H1 (cell line): Measurements from ENCODE around the gene C5AR2. TPM values are rescaled to one million over a fixed set of nuclear protein-coding genes. Genes with fewer than 3 reads are reported as not detected.

Source experiments
- CTCF ChIA-PET: fragments of 300-600 bp; sonication (Branson Sonifier 250); formaldehyde crosslinking; loops from one replicate; lab custom pipeline; 2021; ENCODE audit not compliant: partially characterized antibody; lab: Charles Lee
- POLR2A ChIA-PET: fragments of 300-600 bp; sonication (Branson Sonifier 250); formaldehyde crosslinking; loops from one replicate; lab custom pipeline; 2021; ENCODE audit warnings: inconsistent platforms; ENCODE audit not compliant: partially characterized antibody; lab: Charles Lee
- DNase-seq, 2 experiments: peaks; one replicate each; pipeline versions ENCODE4 v3.0.0 to v3.0.0-alpha.2; 2010 to 2022; ENCODE audit warnings: low spot score in 2 of 2, low read depth in 1 of 2, mixed read lengths in 1 of 2
- FAIRE-seq: peaks from 2 replicates; lab custom pipeline; 2011; peaks lifted over from hg19 to GRCh38; lab: Jason Lieb, UNC
- H2AFZ ChIP-seq: 2 replicates; pipeline ENCODE4 v1.8.1; 2012; ENCODE audit warnings: low read length, inconsistent platforms
- H2AK5ac ChIP-seq: 2 replicates; pipeline ENCODE4 v1.6.1; 2013; ENCODE audit warnings: low read depth, low read length
- H2BK120ac ChIP-seq: replicated peaks from 2 replicates; pipeline ENCODE3; 2013; ENCODE audit warnings: low read depth, low read length, inconsistent platforms
- H2BK12ac ChIP-seq: 2 replicates; pipeline ENCODE4 v1.6.1; 2013; ENCODE audit warnings: low read depth, low read length
- H2BK15ac ChIP-seq: 2 replicates; pipeline ENCODE4 v1.6.1; 2013; ENCODE audit warnings: low read length
- H2BK20ac ChIP-seq: 2 replicates; pipeline ENCODE4 v1.6.1; 2013; ENCODE audit warnings: low read length
- H2BK5ac ChIP-seq: 2 replicates; pipeline ENCODE4 v1.6.1; 2013; ENCODE audit warnings: low read depth, low read length
- H3K14ac ChIP-seq: 2 replicates; pipeline ENCODE4 v1.6.1; 2013; ENCODE audit warnings: inconsistent platforms; ENCODE audit not compliant: insufficient read length
- H3K18ac ChIP-seq: 2 replicates; pipeline ENCODE4 v1.6.1; 2013; ENCODE audit warnings: low read length; ENCODE audit errors: extremely low read depth
- H3K23ac ChIP-seq: 2 replicates; pipeline ENCODE4 v1.6.1; 2013; ENCODE audit warnings: inconsistent platforms; ENCODE audit not compliant: insufficient read length
- H3K23me2 ChIP-seq: 2 replicates; pipeline ENCODE4 v1.6.1; 2013; ENCODE audit warnings: low read depth, low read length
- H3K27ac ChIP-seq: 2 replicates; pipeline ENCODE4 v1.6.1; 2011; ENCODE audit warnings: low read depth, low read length, inconsistent platforms
- H3K27me3 ChIP-seq, 4 experiments: replicated peaks in 1 of 4; 1 replicate in 1 of 4; 2 replicates in 3 of 4; pipeline versions ENCODE4 v1.6.1 to v1.8.1; 2011 to 2013; ENCODE audit warnings: low read length in 3 of 4, mild to moderate bottlenecking in 3 of 4, inconsistent platforms in 2 of 4, mixed read lengths in 2 of 4, moderate library complexity in 1 of 4; ENCODE audit not compliant: control insufficient read depth in 3 of 4, insufficient read depth in 3 of 4; ENCODE audit errors: extremely low read depth in 1 of 4
- H3K36me3 ChIP-seq, 4 experiments: 2 replicates each; pipeline versions ENCODE4 v1.6.1 to v1.8.1; 2011 to 2013; ENCODE audit warnings: mild to moderate bottlenecking in 4 of 4, low read length in 3 of 4, moderate library complexity in 2 of 4, control low read depth in 1 of 4, inconsistent platforms in 1 of 4; ENCODE audit not compliant: insufficient read depth in 4 of 4, control insufficient read depth in 2 of 4
- H3K4ac ChIP-seq: replicated peaks from 2 replicates; pipeline ENCODE3; 2013; ENCODE audit warnings: low read length, low read depth, mixed read lengths, inconsistent platforms; ENCODE audit not compliant: insufficient read length
- H3K4me1 ChIP-seq, 4 experiments: replicated peaks in 1 of 4; 1 replicate in 1 of 4; 2 replicates in 3 of 4; pipeline versions ENCODE4 v1.6.1 to v1.8.1; 2011 to 2013; ENCODE audit warnings: low read length in 3 of 4, inconsistent platforms in 2 of 4, mixed read lengths in 1 of 4; ENCODE audit not compliant: insufficient read depth in 4 of 4, control insufficient read depth in 3 of 4
- H3K4me2 ChIP-seq, 2 experiments: 2 replicates each; pipeline versions ENCODE4 v1.6.1 to v1.8.1; 2011 to 2013; ENCODE audit warnings: low read depth in 2 of 2, low read length in 2 of 2, control low read depth in 1 of 2, inconsistent platforms in 1 of 2, mild to moderate bottlenecking in 1 of 2; ENCODE audit not compliant: insufficient read depth in 1 of 2
- H3K4me3 ChIP-seq, 4 experiments: fragments of 200-600, 300-600 bp in 1 of 4; sonication (generic), shearing (Covaris generic), sonication (Bioruptor Twin) in 1 of 4; 2 replicates each; pipeline versions ENCODE4 v1.5.1 to v1.8.1; 2011 to 2016; ENCODE audit warnings: low read length in 4 of 4, low read depth in 3 of 4, control low read depth in 2 of 4, inconsistent platforms in 2 of 4, mild to moderate bottlenecking in 2 of 4, mixed read lengths in 1 of 4, moderate library complexity in 1 of 4; ENCODE audit not compliant: insufficient read depth in 2 of 4; ENCODE audit errors: extremely low read depth in 1 of 4
- H3K56ac ChIP-seq: replicated peaks from 2 replicates; pipeline ENCODE3; 2013; ENCODE audit warnings: low read depth, mild to moderate bottlenecking, mixed read lengths, low read length, inconsistent platforms; ENCODE audit not compliant: insufficient read length
- H3K79me1 ChIP-seq: 2 replicates; pipeline ENCODE4 v1.6.1; 2013; ENCODE audit warnings: low read depth, low read length, control low read depth
- H3K79me2 ChIP-seq, 2 experiments: 2 replicates each; pipeline versions ENCODE4 v1.6.1 to v1.8.1; 2012 to 2013; ENCODE audit warnings: low read length in 2 of 2, mild to moderate bottlenecking in 2 of 2, inconsistent platforms in 1 of 2; ENCODE audit not compliant: insufficient read depth in 2 of 2, control insufficient read depth in 1 of 2
- H3K9ac ChIP-seq, 4 experiments: replicated peaks in 1 of 4; 1 replicate in 1 of 4; 2 replicates in 3 of 4; pipeline versions ENCODE4 v1.6.1 to v1.8.1; 2011 to 2013; ENCODE audit warnings: low read depth in 3 of 4, low read length in 3 of 4, control low read depth in 2 of 4, mild to moderate bottlenecking in 2 of 4, moderate library complexity in 2 of 4, inconsistent platforms in 1 of 4; ENCODE audit errors: extremely low read depth in 1 of 4
- H3K9me3 ChIP-seq, 2 experiments: 2 replicates each; pipeline versions ENCODE4 v1.6.1 to v1.8.1; 2012 to 2013; ENCODE audit warnings: mild to moderate bottlenecking in 2 of 2, moderate library complexity in 2 of 2, control low read depth in 1 of 2, inconsistent platforms in 1 of 2, low read depth in 1 of 2, low read length in 1 of 2, mixed read lengths in 1 of 2; ENCODE audit not compliant: insufficient read depth in 2 of 2
- H4K20me1 ChIP-seq, 2 experiments: replicated peaks in 1 of 2; 2 replicates each; pipeline versions ENCODE3 to v1.8.1; 2011 to 2013; ENCODE audit warnings: inconsistent platforms in 2 of 2, low read length in 2 of 2, mild to moderate bottlenecking in 1 of 2; ENCODE audit not compliant: insufficient read depth in 2 of 2, control insufficient read depth in 1 of 2
- H4K5ac ChIP-seq: 2 replicates; pipeline ENCODE4 v1.6.1; 2013; ENCODE audit warnings: low read length, low read depth, mixed read lengths, inconsistent platforms; ENCODE audit not compliant: insufficient read length
- H4K8ac ChIP-seq: 2 replicates; pipeline ENCODE4 v1.8.0; 2013; ENCODE audit warnings: mild to moderate bottlenecking, moderate library complexity, low read length, inconsistent platforms; ENCODE audit not compliant: insufficient read depth; ENCODE audit errors: extremely low read depth
- H4K91ac ChIP-seq: replicated peaks from 2 replicates; pipeline ENCODE3; 2013; ENCODE audit warnings: low read length, mixed read lengths, inconsistent platforms; ENCODE audit not compliant: insufficient read length
- TAF7 ChIP-seq: optimal IDR thresholded peaks from 2 replicates; pipeline ENCODE3; 2011; ENCODE audit warnings: low read depth, mild to moderate bottlenecking, inconsistent platforms, low read length, moderate library complexity, borderline replicate concordance
- TEAD4 ChIP-seq: IDR thresholded peaks from 2 replicates; pipeline ENCODE4 v1.6.1; 2012; ENCODE audit warnings: low read depth, low read length, inconsistent platforms, mixed read lengths
- WGBS, 2 experiments: shearing (Covaris generic) in 1 of 2; methylation state at CpG; one replicate each; pipeline versions ENCODE4 v1.1.6 to v1.1.7; 2013 to 2015; ENCODE audit warnings: low lambda C conversion rate in 2 of 2, mixed read lengths in 2 of 2, inconsistent platforms in 1 of 2, low coverage in 1 of 2, missing lambda C conversion rate in 1 of 2; ENCODE audit not compliant: insufficient replicate concordance in 2 of 2, insufficient coverage in 1 of 2, insufficient read length in 1 of 2; ENCODE audit errors: extremely low coverage in 1 of 2, missing lambda C conversion rate in 1 of 2; 5-methylcytosine and 5-hydroxymethylcytosine counted together
- polyA plus RNA-seq, 7 experiments: library from polyadenylated mRNA; depleted of rRNA in 3 of 7; stranded (reverse) in 5 of 7; unstranded in 2 of 7; fragments of >200 nt in 5 of 7; fragments of 200-250 nt in 2 of 7; gene quantifications; 1 replicate in 5 of 7; 2 replicates in 1 of 7; 4 replicates in 1 of 7; pipeline versions ENCODE4 v1.2.1 to v1.2.3, GENCODE V29; 2011 to 2013; ENCODE audit warnings: missing spikeins in 2 of 7, mixed read lengths in 2 of 7
- total RNA-seq: library from RNA; stranded (reverse); fragmentation: NEBNext Ultra II Directional; extraction: Animal tissue kit (Norgen Biotek cat#: 25700); gene quantifications from 2 replicates; pipeline ENCODE4 v1.2.1, GENCODE V29; 2021

The C5AR2 gene
- total and polyA plus RNA-seq, 2 of the 8 experiments (the other 6 are each of a cell fraction or from before 2014, with no cell fraction given), result 0.08 to 0.15 TPM

DNA sequence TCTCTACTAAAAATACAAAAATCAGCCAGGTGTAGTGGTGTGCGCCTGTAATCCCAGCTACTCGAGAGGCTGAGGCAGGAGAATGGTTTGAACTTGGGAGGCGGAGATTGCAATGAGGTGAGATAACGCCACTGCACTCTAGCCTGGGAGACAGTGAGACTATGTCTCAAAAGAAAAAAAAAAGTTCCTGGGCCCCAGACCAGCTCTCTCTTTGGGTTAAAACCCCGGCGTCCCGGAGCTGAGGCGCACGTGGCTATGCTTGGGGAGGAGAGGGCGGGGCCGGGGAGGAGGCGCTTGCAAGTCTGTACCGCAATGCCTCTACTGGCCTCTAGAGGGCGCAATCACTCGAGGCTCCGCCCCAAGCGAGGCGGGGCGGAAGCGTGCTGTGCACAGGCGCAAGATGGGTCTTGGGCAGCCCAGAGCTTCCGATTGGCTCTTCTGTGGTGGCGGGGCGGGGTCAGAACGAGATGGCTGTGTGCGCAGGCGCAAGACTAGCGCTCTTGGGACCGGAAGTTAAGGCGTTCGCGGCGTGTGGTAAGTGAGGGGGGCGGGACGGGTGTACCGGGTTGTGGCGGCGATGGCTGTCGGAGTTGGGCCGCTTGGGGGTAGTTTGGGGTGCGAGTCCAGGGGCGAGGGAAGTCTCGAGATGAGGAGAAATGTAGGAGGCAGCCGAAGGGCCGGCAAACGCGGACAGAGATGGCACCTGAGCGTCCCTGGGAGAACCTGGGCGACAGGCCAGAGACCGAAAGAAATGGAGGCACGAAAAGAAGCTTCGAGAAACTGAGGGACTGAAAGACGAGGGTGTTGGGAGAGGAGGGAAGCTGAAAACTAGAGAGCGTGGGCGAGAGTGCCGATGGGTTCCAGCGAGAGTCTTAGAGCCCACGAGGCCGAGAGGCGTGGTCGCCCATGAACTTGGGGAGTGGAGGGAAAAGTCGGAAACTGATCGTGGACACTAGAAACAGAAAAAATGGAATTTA lies 17.1 kb downstream of the C5AR2 start, which contains the start of gene DHX34:
Gene DHX34 (plus strand): TSS at position 497 of the 977 bp plus-strand sequence. CDS start 3,716 bp downstream, outside the sequence.
- no peak within 1 kb of the TSS for H3K14ac ChIP-seq
- peak within 1 kb of the TSS; percentile 57 for H4K5ac ChIP-seq
- H2BK12ac ChIP-seq, result peak within 1 kb of the TSS; percentile 50; the same call in 1 of the 2 replicates
- H4K20me1 ChIP-seq, result peaks cover 0 to 2% of the 10 kb centered on the region in 2 experiments
- peaks cover 0 to 3% (median 0%) of the 10 kb centered on the region in 4 experiments; a peak in 2 of 7 replicates for H3K27me3 ChIP-seq
- H3K56ac ChIP-seq, result peak within 1 kb of the TSS; percentile 66
- H3K9me3 ChIP-seq, result no peaks in the 10 kb centered on the region
- no peak within 1 kb of the TSS for H2AK5ac ChIP-seq
- 0 out of 2 replicates have a peak within 1 kb of the TSS, but pooled peaks have one; percentile 35 for H2BK5ac ChIP-seq
- H2BK15ac ChIP-seq, result no peak within 1 kb of the TSS; the same call in 1 of the 2 replicates
- peak; percentile 99 to 100 for DNase-seq
- peak within 1 kb of the TSS; percentile 43; the same call in 1 of the 2 replicates for H3K18ac ChIP-seq
- H3K27ac ChIP-seq, result 0 out of 2 replicates have a peak within 1 kb of the TSS, but pooled peaks have one; percentile 25
- peak within 1 kb of the TSS; percentile 73 to 79 (median 78) for H3K9ac ChIP-seq
- H3K79me2 ChIP-seq, result peaks cover 0 to 30% of the 10 kb centered on the region in 2 experiments; a peak in 3 of 4 replicates
- H4K91ac ChIP-seq, result peak within 1 kb of the TSS; percentile 15
- H3K23ac ChIP-seq, result no peak within 1 kb of the TSS
- peaks cover 9% of the 10 kb centered on the region for H3K79me1 ChIP-seq
- WGBS, 2 experiments, result 6% methylated on average over 56 of the region's 63 CpGs; no CpG with 5 or more reads in 1 of the 2 experiments
- H2BK120ac ChIP-seq, result no peak within 1 kb of the TSS
- FAIRE-seq, result no peak
- H2AFZ ChIP-seq, result no peak within 1 kb of the TSS
- H3K4ac ChIP-seq, result peak within 1 kb of the TSS; percentile 63
- peak within 1 kb of the TSS; percentile 53; the same call in 1 of the 2 replicates for H4K8ac ChIP-seq
- peaks cover 8% of the 10 kb centered on the region for H3K23me2 ChIP-seq
- CTCF ChIA-PET, result interaction anchor here (0.6 to 3.0 kb wide), 32 partner anchors 8 to 264 kb away, joined by 3 to 19 read pairs (median 4); partner anchors contain the start of genes C5AR1 and C5AR2
- POLR2A ChIA-PET, result interaction anchor here (0.6 to 2.0 kb wide), 19 partner anchors 9 to 236 kb away, joined by 3 to 8 read pairs (median 4); partner anchors contain the start of genes SAE1 and ZC3H4
- H3K4me1 ChIP-seq, result peaks cover 0 to 7% (median 2%) of the 10 kb centered on the region in 4 experiments; a peak in 4 of 7 replicates
- peak within 1 kb of the TSS; percentile 92 for H3K4me2 ChIP-seq
- H3K36me3 ChIP-seq, result peaks cover 9 to 16% (median 13%) of the 10 kb centered on the region in 4 experiments; a peak in 7 of 8 replicates
- H2BK20ac ChIP-seq, result no peak within 1 kb of the TSS
- peak within 1 kb of the TSS; percentile 71 to 95 (median 86) for H3K4me3 ChIP-seq
- TF ChIP-seq TEAD4 (peak; percentile 42; the same call in 1 of the 2 replicates), TAF7 (no peak)
